Lower leg skin (tissue), 3 donors: ENCODE results near the gene ANKRD23.

Experiments
- POLR2A ChIP-seq, 2 donors: fragments of 450-650 bp; IDR thresholded peaks; one replicate each; pipeline ENCODE4 v1.6.1; 2016 to 2017; ENCODE audit warnings: antibody characterized with exemption in 2 of 2, mild to moderate bottlenecking in 1 of 2, moderate library complexity in 1 of 2
- TF ChIP-seq, protein P1 (sequence below), 3 donors: fragments of 450-650 bp; IDR thresholded peaks; one replicate each; pipeline ENCODE4 v1.5.1; 2016; ENCODE audit warnings: antibody characterized with exemption in 3 of 3, mild to moderate bottlenecking in 3 of 3, moderate library complexity in 2 of 3

GRCh38 chr2:96828436-96828835 is 15.4 kb downstream of the ANKRD23 start:
- TF ChIP-seq, protein P1, sequence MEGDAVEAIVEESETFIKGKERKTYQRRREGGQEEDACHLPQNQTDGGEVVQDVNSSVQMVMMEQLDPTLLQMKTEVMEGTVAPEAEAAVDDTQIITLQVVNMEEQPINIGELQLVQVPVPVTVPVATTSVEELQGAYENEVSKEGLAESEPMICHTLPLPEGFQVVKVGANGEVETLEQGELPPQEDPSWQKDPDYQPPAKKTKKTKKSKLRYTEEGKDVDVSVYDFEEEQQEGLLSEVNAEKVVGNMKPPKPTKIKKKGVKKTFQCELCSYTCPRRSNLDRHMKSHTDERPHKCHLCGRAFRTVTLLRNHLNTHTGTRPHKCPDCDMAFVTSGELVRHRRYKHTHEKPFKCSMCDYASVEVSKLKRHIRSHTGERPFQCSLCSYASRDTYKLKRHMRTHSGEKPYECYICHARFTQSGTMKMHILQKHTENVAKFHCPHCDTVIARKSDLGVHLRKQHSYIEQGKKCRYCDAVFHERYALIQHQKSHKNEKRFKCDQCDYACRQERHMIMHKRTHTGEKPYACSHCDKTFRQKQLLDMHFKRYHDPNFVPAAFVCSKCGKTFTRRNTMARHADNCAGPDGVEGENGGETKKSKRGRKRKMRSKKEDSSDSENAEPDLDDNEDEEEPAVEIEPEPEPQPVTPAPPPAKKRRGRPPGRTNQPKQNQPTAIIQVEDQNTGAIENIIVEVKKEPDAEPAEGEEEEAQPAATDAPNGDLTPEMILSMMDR (IDR thresholded peaks at IDR 0.05) = no peak
- TF ChIP-seq POLR2A (IDR thresholded peaks at IDR 0.05) = no peak
